Putamen (tissue), 1 donor: ENCODE data around the gene POLD2.

Experiments used
- DNase-seq: peaks from one replicate; pipeline ENCODE4 v3.0.0-alpha.2; 2016; ENCODE audit warnings: low spot score

Gene POLD2

GRCh38 chr7:44101966-44102845 lies 21.1 kb downstream of the POLD2 start:
- no peak for DNase-seq

GRCh38 chr7:44101303-44101965 lies 21.9 kb downstream of the POLD2 start:
- no peak for DNase-seq

GRCh38 chr7:44100458-44101302 lies 22.7 kb downstream of the POLD2 start:
- no peak for DNase-seq

GRCh38 chr7:44099669-44100068 lies 23.7 kb downstream of the POLD2 start:
- no peak for DNase-seq

- no peak for DNase-seq
Observed at GRCh38 chr7:44098092-44099068, 25.0 kb downstream of the POLD2 start.

- no peak for DNase-seq
Observed at GRCh38 chr7:44097064-44097932, 26.1 kb downstream of the POLD2 start.

GRCh38 chr7:44096326-44096881 lies 26.9 kb downstream of the POLD2 start:
- DNase-seq = no peak

- DNase-seq = no peak
Observed at GRCh38 chr7:44095781-44096180, 27.6 kb downstream of the POLD2 start.

- DNase-seq = no peak
Observed at GRCh38 chr7:44094883-44095592, 28.3 kb downstream of the POLD2 start.

GRCh38 chr7:44094365-44094764 lies 29.0 kb downstream of the POLD2 start:
- no peak for DNase-seq

GRCh38 chr7:44093102-44093641 lies 30.2 kb downstream of the POLD2 start:
- DNase-seq = no peak

- peak; percentile 51 for DNase-seq
Observed at GRCh38 chr7:44087911-44088838, 35.2 kb downstream of the POLD2 start.

- no peak for DNase-seq
Observed at GRCh38 chr7:44086627-44087026, 36.7 kb downstream of the POLD2 start.

GRCh38 chr7:44085546-44085945 lies 37.8 kb downstream of the POLD2 start:
- DNase-seq = no peak

- DNase-seq = no peak
Observed at GRCh38 chr7:44084701-44085100, 38.6 kb downstream of the POLD2 start.

GRCh38 chr7:44083796-44084195 lies 39.6 kb downstream of the POLD2 start:
- DNase-seq = no peak

- peak; percentile 99 for DNase-seq
Observed at GRCh38 chr7:44082541-44083207, 40.7 kb downstream of the POLD2 start.
